ENCODE results near the gene TRABD2B.

TRABD2B gene

DNA sequence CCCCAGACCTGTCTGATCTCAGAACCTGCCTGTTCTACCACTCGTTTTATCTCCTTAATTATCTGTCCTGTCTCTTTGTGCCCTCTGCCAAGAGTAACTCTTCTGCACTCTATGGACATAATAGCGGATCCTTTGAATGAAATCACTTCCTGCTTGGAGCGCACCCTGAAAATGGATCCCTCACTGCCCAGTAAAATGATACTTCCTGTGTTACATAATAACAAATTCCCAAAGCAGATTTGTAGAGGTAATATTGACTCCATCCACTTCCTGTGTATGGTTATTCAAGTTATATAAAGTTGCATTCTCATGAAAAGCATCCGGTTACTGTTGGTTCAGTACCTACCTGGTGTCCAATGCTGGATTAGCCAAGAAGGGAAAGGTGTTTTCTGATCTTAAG lies 246.0 kb downstream of the TRABD2B start:
- H3K27ac ChIP-seq = peak overlapping the region; percentile 74
- TF ChIP-seq, protein P1, sequence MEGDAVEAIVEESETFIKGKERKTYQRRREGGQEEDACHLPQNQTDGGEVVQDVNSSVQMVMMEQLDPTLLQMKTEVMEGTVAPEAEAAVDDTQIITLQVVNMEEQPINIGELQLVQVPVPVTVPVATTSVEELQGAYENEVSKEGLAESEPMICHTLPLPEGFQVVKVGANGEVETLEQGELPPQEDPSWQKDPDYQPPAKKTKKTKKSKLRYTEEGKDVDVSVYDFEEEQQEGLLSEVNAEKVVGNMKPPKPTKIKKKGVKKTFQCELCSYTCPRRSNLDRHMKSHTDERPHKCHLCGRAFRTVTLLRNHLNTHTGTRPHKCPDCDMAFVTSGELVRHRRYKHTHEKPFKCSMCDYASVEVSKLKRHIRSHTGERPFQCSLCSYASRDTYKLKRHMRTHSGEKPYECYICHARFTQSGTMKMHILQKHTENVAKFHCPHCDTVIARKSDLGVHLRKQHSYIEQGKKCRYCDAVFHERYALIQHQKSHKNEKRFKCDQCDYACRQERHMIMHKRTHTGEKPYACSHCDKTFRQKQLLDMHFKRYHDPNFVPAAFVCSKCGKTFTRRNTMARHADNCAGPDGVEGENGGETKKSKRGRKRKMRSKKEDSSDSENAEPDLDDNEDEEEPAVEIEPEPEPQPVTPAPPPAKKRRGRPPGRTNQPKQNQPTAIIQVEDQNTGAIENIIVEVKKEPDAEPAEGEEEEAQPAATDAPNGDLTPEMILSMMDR (conservative IDR thresholded peaks at IDR 0.05) = no peak

DNA sequence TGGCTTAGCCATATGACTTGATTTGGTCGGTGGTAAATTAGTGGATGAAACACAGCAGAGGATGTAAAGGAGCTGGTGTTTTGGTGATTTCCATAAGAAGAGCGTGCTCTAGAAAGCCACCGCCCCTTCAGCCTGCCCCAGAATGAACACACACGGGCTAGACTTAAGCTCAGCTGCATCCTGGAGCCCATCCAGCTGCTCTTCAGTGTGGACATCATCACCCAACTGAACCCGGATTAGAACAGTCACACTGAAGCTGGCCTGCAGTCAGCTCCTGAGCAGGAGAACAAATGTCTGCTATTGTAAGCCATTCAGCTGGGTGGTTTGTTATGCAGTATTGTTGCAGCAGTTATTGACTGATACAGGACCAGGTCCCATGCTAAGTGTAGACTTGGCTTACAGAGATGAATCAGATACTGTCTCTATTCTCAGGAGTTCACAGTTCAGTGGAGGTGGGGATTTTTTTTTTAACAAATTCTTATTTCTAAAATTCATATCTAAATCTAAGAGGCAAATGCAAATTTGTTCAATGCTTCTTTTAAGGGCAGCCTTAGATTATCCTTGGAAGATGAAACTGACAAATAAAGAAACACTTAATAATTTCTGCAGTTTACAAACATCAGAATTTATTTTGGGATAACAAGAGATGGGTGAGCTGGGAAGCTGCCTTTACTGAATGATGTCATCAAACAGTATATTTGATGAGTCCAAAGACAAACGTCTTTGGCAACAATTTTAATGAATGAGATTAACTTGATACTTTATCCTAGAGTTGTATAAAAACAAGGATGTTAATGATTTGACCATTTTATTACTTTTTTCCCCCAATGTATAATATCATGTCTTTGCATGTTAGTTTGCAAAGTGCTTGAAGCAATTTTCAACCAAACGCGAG lies 251.2 kb downstream of the TRABD2B start:
- TF ChIP-seq, protein P1 (conservative IDR thresholded peaks at IDR 0.05) = no peak
- no peak overlapping the region for H3K27ac ChIP-seq

DNA sequence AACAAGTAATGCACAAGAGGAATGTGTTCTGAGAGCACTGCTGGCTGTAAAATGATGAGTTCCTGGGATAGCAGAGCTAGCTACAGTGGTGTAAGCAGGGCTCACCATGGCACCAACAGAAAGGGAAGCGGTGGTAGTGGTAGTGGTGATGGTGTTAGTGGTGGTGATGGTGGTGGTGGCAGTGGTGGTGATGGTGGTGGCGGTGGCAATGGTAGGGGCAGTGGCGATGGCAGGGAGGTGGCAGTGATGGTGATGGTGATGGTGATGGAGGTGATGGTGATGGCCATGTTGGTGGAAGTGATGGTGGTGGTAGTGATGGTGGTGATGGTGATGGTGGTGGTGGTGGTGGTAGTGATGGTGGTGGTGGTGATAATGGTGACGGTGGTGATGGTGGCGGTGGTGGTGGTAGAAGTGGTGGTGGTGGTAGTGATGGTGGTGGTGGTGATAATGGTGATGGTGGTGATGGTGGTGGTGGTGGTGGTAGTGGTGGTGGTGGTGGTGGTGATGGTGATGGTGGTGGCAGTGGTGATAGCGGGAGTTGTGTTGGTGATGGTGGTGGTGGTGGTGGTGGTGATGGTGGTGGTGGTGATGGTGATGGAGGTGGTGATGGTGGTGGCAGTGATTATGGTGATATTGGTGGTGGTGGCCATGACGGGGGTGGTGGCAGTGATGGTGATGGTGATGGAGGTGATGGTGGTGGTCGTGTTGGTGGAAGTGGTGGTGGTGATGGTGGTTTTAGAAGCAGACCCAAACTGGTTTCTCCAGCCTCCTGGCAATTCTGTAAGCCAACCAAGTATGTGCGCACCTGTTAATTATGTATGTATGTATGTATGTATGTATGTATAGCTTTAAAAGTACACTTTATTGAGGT lies 254.1 kb downstream of the TRABD2B start:
- no peak overlapping the region for H3K27ac ChIP-seq
- TF ChIP-seq, protein P1 (conservative IDR thresholded peaks at IDR 0.05) = no peak

DNA sequence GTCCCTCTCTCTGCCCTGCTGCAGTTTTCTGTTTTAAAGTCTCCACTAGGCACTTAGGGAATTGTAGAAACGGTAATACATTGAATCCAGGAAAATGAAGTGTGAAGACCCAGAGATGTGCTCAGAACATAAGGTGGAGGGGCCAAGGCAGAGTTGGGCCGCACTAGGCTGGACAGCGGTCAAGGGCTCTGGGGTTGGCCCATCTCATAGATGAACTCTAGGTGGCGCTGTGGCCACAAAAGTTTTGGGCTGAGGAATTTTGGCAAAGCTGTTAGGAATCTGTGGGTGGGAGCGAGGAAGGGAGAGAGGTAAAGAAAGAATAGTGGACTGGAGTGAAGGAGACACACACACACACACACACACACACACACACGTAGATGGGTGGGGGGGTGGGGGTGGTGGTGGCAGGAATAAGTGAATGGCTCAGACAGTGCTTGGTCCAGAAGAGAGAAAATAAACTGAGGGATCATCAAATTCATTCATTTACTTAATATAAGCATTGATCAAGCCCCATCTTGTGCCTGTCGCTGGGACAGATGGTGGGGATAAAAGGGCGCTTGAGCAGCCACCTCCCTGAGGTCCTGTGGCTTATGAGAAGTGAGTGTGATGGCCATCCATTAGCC lies 258.5 kb downstream of the TRABD2B start:
- TF ChIP-seq, protein P1 (conservative IDR thresholded peaks at IDR 0.05) = peak; percentile 82
- H3K27ac ChIP-seq = no peak overlapping the region

DNA sequence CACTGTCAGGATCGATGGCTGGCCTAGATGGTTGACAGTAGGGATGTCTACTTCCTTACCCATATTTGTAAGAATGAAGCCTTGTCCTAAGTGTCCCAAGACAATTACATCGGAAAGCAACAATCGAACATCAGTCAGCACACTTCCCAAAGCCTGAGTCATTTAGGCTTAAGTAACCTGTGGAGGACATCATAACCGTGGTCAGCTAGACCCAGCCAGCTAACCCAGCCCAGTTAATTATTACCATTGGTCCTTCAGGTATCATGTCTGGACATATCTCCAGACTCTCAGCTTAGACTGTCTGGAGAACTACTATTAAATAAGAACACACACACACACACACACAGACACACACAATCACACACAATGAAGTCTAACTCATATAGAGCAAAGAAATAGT lies 264.7 kb downstream of the TRABD2B start:
- TF ChIP-seq, protein P1 (conservative IDR thresholded peaks at IDR 0.05) = no peak

DNA sequence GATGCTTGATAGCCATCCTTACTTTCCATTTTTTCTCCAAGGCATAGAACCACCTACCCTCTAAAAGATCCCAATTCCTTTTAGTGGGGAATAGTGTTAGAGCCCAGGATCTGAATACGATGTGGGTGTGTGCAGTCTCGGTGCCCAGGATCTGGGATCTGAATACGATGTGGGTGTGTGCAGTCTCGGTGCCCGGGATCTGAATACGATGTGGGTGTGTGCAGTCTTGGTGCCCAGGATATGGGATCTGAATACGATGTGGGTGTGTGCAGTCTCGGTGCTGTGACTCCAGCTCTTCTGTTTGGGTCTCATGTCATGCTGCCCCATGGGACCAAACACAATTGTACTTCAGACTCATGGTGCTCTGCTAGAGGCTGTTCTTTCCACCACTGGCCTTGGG lies 265.5 kb downstream of the TRABD2B start:
- TF ChIP-seq, protein P1 (conservative IDR thresholded peaks at IDR 0.05) = no peak
- no peak overlapping the region for H3K27ac ChIP-seq

More for the DNA sequence above, 264.7 kb downstream of the TRABD2B start:
- no peak overlapping the region for H3K27ac ChIP-seq

DNA sequence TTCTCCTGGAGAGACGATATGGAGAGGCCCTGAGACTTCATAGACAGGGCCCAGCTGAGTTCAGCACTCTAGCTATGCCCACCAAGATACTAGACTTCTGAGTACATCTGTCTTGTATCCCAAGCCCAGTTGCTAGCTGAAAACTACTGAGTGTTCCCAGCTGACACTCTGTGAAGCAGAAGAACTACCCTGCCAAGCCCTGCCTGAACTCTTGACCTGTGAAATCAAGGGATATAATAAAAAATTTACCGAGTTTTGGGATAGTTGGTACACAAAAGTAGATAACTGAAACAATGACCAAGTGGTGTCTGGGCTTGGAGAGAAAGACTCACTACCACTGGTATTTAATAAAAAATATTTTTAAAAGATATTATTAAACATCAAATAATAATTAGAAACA lies 267.5 kb downstream of the TRABD2B start:
- TF ChIP-seq, protein P1 (conservative IDR thresholded peaks at IDR 0.05) = no peak
- H3K27ac ChIP-seq = no peak overlapping the region

All from VCaP (cell line).